ENCODE measurements around the gene PML.
A peak's percentile ranks its signal among the peaks of the same experiment; 100 is the strongest.

Gene PML

GRCh38 chr15:73985101-73985873, 9.2 kb upstream of the PML start:
- DNase-seq (ENCODE audit: low read depth), result no peak

- DNase-seq (ENCODE audit: low read depth), result no peak
These were observed 8.3 kb upstream of the PML start for GRCh38 chr15:73986055-73986775.

GRCh38 chr15:73986776-73987056, 7.8 kb upstream of the PML start:
- DNase-seq (ENCODE audit: low read depth), result no peak

- DNase-seq (ENCODE audit: low read depth), result no peak
These were observed 7.3 kb upstream of the PML start for GRCh38 chr15:73987250-73987649.

- DNase-seq (ENCODE audit: low read depth), result no peak
These were observed 6.7 kb upstream of the PML start for GRCh38 chr15:73987681-73988444.

GRCh38 chr15:73988445-73988969, 6.0 kb upstream of the PML start:
- DNase-seq (ENCODE audit: low read depth), result no peak

GRCh38 chr15:73989001-73989798, 5.3 kb upstream of the PML start:
- no peak for DNase-seq (ENCODE audit: low read depth)

- DNase-seq (ENCODE audit: low read depth), result no peak
These were observed 4.1 kb upstream of the PML start for GRCh38 chr15:73990250-73991005.

GRCh38 chr15:73991260-73991659, 3.3 kb upstream of the PML start:
- DNase-seq (ENCODE audit: low read depth), result no peak

GRCh38 chr15:73991726-73992593, 2.6 kb upstream of the PML start, which contains the start of gene STOML1:
Gene STOML1 (minus strand): TSS chr15:73992295. CDS start chr15:73992223, 72 bp downstream.
- DNase-seq (ENCODE audit: low read depth), result peak; percentile 96

GRCh38 chr15:73992594-73992898, 2.0 kb upstream of the PML start:
- no peak for DNase-seq (ENCODE audit: low read depth)

GRCh38 chr15:73993211-73993994, 1.1 kb upstream of the PML start:
- DNase-seq (ENCODE audit: low read depth), result no peak

- no peak for DNase-seq (ENCODE audit: low read depth)
These were observed 551 bp downstream of the PML start for GRCh38 chr15:73994912-73995622.

- no peak for DNase-seq (ENCODE audit: low read depth)
These were observed 1.8 kb downstream of the PML start for GRCh38 chr15:73996267-73996666.

GRCh38 chr15:73996939-73997338, 2.4 kb downstream of the PML start:
- no peak for DNase-seq (ENCODE audit: low read depth)

GRCh38 chr15:73997986-73998385, 3.5 kb downstream of the PML start:
- DNase-seq (ENCODE audit: low read depth), result no peak

- no peak for DNase-seq (ENCODE audit: low read depth)
These were observed 12.5 kb downstream of the PML start for GRCh38 chr15:74006774-74007639.

- DNase-seq (ENCODE audit: low read depth), result no peak
These were observed 13.4 kb downstream of the PML start for GRCh38 chr15:74007820-74008371.

Data from stimulated activated CD8-positive, alpha-beta memory T cell treated with anti-CD3 and anti-CD28 coated beads, Interleukin-15, amount 100 ng/mL, for 1 hour (primary cell).